ENCODE results near the gene SND1. TPM values are rescaled to one million over a fixed set of nuclear protein-coding genes. Genes with fewer than 3 reads are reported as not detected.

The SND1 gene
- total RNA-seq, 1 experiment from 2014 or later, result 111 TPM

DNA sequence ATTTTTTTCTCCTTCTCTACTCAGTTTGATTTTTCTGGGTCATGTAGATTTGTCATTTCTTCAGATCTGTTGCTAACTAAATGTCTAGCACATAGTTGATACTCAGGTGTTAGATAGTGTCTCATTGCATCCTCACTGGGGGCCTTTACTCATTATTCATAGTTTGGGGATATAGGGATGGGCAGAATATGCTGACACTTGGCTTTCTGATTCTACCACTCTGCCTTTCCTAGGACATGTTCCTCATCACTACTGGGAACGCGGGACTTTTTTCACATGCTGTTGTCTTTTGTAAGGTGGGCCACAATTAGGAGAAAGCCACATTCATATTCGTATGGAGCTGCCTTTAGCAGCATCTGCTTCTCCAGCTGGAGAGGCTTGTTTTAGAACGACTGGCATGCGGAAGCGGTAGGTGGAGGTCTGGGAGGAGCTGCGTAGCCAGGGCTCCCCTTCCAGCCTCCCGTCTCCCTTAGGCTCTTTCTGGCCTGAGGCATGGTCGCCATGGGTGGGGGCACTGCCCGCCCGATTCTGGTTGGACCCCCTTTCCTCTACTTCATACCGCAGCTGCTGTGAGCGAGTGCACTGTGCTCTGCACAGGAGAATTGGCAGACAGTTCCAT is 78.8 kb downstream of the SND1 start:
- DNase-seq (ENCODE audit: low spot score), result no peak

DNA sequence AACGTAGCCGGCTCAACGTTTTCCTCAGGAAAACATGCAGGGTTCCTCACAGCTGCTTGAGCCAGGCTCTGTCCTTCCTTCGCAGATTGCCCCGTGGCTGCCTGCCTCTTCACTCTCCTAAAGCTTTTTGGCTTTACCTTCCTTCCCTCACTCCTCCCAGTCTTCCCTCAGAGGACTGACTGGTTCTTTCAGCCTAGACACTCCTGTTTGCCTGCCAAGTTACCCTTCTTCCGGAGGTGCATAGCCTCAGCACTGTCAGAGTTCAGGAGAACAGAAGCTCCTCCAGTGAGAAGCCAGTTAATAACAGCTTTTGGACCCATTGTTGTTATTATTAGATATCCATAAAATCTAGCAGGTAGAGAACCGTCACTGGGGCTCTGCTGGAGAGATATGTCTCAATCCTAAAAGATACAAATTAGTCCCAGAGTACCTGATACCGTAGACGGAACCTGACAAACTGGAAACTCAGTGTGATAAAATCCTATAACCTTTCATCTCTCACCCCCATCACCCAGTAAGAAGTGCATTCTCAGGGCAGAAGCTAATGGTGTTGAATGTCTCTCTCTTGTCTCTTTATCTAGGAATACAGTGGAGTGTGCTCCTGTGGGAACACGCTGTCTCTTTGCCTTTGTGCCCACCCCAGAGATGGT is 79.6 kb downstream of the SND1 start:
- DNase-seq (ENCODE audit: low spot score), result no peak

DNA sequence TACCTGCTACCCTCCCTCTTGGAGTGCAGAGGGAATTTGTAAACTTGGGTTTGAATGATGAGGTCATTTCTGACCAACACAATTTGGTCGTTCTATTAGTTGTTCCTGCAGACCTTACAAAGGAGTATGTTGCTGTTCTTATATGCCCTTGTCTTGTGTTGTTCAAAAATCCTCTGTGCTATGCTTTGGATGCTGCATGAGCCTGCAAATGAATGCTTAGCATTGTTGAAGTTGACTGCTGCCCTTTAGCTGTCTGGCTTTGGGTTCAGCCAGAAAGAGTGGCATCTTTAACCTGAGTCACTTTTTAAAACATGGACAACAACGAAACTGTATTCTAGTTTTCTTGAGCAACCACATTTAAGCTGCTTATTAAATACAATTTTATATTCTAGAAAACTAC is 80.3 kb downstream of the SND1 start:
- DNase-seq (ENCODE audit: low spot score), result no peak

DNA sequence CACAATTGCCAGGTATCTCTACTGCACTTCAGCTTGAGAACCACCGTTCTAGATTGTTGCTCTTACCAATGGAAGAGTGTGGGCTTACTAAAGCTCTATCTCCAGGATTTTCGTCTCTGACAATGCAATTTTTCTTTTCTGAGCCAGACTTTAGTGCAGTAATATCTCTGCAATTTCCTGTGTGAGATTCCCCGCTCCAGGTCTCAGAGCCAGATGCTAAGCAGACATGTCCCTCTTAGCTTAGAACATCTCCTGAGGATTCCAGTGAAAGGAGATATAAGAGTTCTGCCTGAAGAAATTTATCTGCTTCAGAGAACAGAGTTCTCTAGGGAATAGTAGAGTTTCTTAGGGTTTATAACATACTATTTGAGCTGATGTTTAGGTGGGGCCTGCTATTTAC is 82.0 kb downstream of the SND1 start:
- DNase-seq (ENCODE audit: low spot score), result no peak

DNA sequence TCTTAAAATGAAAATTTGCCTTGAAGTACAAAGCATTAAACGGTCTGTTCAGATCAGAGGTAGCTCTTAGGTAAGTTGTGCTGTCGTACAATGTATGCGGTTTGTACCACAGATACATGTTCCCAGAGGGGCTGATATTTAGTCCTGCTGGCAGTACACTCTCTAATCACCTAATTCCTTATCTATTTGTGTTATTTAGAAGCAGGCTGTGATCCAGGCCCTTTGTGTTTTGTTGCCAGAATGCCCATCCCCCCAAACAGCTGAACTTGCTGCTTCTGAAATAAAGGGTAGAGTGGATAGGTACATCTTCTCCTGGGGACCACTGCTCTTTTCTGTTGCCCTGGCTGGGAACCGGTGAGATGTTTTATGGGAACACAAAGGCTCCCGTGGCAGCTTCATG is 84.5 kb downstream of the SND1 start:
- DNase-seq (ENCODE audit: low spot score), result no peak

DNA sequence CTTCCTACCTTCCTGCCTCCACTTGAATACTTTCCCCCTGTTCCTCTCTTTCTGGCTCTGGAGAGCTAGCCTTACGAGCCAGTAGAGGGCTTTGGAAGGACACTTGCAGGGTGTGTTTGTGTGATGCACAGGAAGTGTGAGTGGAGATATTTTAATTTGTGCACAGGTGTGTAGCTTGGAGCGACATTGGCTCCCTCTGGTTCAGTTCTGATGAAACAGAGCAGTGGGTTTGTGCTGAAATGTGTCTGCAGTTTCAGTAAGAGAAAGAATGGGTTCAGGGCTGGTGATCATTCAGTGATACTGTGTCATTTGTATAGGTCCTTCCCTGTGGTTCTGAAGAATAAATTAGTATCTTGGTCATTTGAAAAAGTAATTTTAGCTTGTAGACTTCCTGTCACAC is 86.9 kb downstream of the SND1 start:
- DNase-seq (ENCODE audit: low spot score), result no peak

DNA sequence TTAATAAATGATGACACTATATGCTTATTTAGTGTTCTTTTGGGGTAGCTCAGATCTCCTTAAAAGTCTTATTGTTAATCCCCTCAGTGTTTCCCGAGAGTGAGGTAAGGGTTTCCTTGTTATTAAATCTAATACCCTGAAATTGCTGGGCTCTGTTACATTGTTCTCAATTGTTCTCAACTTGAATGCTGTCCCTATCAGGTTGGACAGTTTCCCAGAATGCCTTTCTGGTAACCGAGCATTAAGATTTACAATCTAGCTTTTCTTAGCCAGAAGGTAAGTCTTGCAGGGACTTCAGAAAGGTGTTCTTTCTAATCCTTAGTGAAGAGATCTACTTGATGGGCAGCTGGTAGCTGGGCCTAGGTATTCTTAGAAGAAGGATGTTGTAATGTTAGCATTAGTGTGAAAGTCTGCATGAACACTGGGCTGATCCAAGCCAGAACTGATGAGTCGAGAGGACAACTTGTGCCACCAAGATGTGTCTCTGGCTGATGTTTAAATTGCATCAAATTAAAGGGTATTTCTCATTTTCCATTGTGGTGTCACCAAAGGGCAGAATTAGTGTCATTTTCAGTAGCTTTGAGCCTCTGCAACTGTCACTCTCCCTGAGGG is 89.9 kb downstream of the SND1 start:
- DNase-seq (ENCODE audit: low spot score), result no peak

DNA sequence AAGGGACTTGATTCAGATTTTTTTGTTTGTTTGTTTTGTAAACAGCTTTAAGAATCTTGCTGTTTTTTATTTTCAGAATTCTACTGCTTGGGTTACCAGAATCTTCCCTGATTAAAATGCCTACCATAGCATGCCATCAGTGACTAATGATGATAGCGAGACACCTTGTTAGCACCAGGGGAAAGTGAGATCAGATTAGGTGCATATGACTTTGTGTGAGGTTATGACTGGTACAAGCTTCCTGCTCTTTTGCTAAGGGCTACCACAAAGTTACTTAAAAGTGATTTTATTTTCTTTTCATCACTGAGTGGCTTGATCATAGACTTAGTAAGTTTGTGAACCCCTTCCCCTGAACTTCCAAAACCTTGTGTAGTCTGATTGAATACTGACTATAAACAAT is 93.5 kb downstream of the SND1 start:
- DNase-seq (ENCODE audit: low spot score), result no peak

DNA sequence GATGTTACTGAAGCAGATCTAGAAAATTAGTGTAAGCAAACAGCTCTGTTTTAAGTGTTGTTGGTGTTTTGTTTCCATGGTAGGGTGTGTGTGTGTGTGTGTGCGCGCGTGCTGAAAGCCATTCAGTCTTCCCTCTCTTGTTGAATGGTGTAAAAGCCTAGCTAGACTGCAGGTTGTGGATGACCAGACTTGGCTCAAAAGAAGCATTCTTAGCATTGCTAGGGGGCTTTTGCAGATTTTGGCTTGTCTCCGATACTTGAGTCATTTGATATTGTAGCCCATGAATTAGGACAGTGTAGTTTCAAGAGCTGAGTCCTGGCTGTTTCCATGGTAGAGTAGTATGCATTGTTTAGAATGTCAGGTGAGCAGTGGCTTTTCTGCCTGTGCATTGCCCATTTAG is 99.1 kb downstream of the SND1 start:
- DNase-seq (ENCODE audit: low spot score), result no peak

DNA sequence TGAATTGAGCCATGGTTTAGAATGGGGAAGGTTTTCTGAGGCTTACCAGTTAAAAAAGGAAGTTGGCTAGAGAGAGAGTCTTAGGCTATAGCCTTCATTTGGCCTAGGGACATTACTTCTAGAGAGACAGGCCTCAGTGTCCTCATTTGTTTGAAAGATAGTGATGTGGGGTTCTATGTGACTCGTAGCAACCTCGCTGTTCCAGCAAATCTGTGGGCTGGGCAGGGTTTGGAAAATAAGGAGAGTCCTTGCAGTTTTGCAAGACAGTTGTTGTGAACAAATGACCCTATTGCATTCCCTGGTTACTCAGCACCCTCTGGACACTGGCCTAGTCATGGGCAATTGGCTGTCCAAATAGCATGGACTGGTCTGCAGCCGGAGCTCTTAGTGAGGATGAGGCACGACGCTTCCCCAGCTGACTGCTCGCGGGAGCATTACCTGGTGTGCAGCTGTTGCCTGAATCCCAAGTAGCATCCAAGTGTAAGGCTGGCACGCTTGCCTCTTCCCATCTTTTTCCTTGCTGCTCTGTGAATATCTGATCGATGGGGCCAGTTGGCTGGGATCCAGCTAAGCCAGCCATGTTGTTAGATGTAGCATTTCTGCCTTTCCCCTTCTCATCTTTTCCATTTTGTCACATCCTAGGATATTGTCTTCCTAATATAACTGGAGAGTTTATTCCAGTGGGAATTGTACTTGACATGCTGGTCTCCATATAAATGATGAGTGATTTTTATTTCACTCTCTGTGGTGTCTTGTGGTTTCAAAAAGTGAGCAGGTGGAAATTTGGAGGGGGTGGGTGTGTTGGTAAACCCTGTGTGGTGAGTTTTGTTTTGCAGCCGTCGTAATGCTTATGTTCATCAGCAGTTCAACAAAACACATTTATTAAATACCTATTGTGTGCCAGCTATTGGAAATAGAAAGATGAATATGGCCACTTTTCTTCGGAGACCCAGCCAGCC is 99.8 kb downstream of the SND1 start:
- DNase-seq (ENCODE audit: low spot score), result no peak

DNA sequence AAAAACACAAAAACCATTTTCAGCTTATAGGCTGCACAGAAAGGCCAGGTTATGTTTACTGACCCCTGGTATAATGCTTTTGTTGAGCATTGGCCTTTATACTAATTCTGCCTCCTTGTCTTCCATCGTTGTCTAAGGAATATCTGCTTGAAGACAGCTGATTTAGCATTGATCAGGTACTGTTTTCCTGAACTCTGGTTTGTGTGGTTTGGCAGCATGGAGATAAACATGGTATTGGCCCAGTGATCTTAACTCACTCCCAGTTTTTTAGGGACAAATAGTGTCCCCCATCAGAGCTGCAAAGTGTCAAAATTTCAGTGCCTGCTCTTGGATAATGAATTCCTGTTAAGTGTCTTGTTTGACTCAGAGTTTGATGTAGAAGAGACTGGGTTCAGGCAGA is 100.8 kb downstream of the SND1 start:
- no peak for DNase-seq (ENCODE audit: low spot score)

DNA sequence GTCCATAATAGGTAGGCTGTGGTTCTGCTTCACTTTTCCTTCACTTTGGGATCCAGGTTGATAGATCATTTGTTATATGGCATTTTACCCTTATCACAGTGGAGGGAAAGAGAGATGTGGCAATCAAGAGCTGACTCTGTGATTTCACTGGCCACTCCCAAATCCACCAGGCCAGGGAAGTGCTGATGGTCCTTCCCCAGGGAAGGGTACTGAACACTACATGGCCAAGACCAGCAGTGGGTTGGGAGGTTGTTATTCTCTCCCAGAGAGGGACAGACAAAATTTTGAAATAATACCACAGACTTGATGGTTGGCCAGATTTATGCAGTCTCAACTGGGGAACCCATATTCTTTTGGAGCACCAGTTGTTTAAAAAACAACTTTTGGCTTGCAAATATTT is 102.5 kb downstream of the SND1 start:
- no peak for DNase-seq (ENCODE audit: low spot score)

DNA sequence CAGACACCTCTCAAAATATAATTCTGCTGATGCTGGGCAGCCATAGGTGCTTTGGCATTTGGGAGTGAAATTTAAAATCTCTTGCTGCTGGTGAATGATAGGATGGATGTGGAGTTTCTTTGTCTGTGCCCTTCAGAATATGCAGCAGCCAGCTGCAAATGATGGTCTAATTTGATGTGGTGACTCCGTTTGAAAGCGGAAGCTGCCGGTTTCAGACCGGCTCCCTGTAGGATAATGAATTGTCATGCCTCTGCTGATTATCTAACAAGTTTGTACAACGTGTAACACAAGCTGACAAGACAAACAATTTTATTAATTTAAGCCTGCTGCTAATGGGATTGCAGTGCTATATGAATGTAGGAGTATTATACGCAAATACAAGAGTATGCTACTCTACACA is 103.5 kb downstream of the SND1 start:
- DNase-seq (ENCODE audit: low spot score), result no peak

DNA sequence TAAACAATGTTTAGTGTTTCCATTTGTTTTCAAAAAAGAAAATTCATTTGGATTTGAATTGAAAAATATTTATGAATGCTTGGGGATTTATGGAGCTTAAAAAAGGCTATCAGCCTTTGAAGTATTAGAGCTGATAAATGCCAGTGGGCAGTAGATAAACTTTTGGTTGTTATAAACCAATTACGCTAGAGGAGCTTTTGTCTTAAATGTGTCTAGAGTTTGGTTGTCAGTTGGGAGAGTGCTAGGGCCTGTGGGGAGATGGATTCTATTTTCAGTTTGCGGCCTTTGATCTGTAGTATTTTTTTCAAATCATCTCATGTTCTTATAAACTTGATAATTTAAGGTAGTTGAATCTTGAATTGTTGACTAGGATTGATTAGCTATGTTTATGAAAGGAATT is 104.0 kb downstream of the SND1 start:
- DNase-seq (ENCODE audit: low spot score), result no peak

DNA sequence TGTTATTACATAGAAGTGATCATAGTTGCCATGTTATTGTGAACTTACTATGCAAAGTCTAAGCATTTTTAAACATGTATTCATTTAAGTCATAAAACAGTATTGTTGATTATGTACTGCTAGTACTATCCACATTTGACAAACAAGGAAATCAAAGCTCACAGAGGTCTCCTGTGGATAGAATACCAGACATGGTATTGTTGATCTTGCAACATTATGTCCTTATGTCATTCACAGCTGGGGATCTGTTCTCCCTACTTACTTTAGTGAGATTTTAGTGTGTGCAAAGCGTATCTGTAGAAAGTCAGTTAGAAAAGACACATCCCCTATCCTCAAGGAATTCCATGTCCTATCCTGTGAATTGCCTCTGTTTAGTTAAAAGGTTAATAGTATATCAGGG is 106.1 kb downstream of the SND1 start:
- DNase-seq (ENCODE audit: low spot score), result no peak

DNA sequence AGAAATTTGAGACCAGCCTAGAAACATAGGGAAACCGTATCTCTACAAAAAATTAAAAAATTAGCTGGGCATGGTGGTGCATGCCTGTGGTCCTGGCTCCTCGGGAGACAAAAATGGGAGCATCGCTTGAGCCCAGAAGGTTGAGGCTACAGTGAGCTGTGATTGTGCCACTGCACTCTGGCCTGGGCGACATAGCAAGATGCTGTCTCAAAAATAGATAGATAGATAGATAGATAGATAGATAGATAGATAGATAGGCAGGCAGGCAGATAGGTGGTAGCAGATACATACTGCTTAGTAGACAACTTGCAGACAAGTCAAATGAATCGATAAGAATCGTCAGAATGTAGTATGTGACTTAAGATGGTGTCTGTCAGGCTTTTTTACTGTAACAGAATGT is 106.9 kb downstream of the SND1 start:
- DNase-seq (ENCODE audit: low spot score), result no peak

DNA sequence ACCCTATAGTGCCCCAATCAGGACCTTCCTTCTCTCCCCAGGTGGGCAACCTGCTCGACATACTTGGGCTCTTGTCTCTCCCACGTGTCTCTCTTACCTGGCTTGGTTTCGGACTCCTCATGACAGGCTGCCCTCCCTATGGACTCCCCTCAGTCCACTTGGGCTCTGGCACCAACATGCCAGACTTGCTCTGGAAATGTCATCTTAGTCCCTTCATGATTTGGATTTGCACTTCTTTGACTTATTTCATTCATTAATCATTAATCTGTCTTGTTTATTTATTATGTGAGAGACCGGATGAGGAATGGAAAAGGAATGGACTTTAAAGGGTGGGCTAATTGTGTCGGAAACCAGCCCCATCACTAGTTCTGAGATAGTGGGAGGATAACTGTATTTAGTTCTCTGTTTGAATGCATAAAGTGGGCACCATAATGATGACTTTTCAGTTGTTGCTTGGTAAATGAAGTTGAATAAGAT is 108.0 kb downstream of the SND1 start:
- no peak for DNase-seq (ENCODE audit: low spot score)

DNA sequence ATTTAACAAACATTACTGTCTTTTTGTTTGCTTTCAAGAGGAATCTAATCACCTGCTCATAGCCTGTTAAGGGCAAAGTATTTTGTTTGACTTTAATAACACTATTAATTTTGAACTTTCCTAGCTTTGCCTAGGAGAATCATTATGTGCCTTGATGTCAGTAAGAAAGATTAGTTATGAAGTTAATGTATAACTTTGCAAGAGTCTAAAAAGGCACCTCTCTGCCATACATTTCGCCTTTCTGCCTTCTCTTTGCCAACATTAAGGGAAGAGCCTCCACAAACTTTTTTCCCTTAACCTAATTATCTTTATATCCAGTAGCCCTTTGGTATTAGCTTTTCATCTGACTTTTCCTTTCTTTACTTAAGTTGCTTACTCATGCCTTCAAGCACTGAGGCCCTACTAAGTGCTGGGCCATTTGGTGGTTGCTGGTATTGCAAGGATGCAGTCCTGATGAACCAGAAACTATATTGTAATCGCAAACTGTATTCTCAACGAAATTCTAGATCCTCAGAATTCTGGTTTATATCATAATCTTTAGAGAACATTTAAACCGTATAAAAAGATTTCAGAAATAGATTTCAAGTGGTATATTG is 108.5 kb downstream of the SND1 start:
- no peak for DNase-seq (ENCODE audit: low spot score)

DNA sequence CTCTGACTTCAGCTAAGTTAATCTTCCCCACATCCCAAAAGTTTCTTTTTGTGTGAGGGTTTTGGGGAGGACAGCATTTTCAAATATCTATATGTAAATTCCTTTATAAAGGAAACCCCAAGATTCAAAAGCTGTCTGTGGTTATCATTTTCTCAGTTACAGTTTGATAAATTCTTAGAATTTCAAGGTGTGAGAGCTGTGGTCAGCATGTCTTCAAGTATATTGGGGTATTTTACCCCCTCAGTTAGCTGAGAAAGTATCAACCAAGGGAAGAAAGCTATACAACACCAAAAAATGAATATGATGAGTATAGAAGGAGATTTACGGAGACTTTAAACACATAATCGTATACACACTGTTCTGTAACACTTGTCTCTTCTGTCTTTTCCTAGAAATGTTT is 109.2 kb downstream of the SND1 start:
- DNase-seq (ENCODE audit: low spot score), result no peak

DNA sequence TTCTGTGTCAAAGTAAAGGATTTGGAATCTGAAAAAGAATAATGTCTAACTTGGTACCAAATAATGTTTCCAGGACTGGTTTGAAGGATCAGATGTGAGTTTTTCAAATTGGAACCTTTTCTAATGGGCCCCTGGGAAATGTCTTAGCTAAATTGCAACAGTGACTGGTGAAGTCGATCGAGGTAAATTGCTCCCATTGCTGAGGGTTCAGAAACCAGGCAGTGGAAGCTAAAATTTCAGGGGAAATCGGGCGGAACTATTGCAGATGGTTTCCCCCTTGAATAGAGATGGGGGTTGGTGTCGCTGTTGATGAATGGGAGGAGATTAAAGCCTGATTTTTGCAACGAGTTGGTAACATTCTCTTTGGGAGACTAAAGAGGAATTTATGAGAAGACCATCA is 112.7 kb downstream of the SND1 start:
- DNase-seq (ENCODE audit: low spot score), result no peak

DNA sequence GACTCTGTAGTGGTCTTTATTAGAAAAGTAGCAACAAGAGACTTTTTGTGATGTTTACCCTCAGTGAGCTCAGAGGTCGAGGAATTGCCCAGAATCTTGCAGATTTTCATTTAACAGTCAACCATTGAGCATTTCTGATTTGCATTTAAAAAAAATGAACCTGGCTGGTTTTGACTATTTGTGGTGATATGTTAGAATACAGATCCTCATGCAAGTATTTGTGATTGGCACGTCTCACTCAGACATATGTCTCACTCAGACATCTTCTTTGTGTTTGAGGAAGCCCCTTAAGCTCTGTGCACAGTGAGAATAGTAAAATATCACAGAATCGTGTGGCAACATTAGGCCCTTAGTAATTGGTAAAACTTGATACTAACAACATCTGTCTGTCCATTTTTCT is 113.2 kb downstream of the SND1 start:
- DNase-seq (ENCODE audit: low spot score), result no peak
